Activated CD8-positive, alpha-beta memory T cell treated with anti-CD3 and anti-CD28 coated beads for 24 hours (primary cell): ENCODE data around the gene TBL3.

ENCODE experiments used
- DNase-seq: peaks from one replicate; pipeline ENCODE4 v3.0.0-alpha.2; 2020

The TBL3 gene

DNA sequence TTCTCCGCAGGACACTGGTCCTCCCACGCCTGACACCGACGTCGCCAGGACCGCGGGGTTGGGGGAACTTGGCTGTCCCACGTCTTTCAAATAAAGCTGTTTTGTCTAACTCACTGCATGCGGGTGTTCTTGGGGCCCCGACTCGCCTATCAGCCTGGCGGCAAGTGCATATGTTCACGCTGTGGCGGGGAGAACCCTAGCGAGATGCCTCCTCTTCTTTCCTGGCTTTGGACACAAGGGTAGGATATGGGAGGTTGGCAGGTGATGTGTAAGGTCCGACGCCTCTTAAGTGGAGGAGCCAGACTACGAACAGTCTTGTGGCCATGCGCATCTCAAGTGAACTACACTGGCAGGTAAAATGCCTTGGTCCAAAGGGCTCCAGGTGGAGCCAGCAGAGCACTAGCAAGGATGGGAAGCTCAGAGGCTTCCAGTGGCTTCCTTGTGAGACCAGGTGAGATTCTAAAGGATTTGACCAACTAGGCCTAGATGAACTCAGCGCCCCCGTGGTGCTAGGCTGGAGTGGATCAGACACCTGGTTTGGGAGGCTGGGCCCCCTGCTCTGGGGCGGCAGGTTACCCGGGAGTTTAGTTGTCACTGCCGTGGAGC is 6.4 kb upstream of the TBL3 start:
- peak; percentile 76 for DNase-seq

- DNase-seq, result no peak
Observed at GRCh38 chr16:1966460-1966859, 5.4 kb upstream of the TBL3 start, which contains the start of gene RNF151. TSS of gene RNF151 (plus strand) at chr16:1966856. CDS start at chr16:1966882, 26 bp downstream.

DNA sequence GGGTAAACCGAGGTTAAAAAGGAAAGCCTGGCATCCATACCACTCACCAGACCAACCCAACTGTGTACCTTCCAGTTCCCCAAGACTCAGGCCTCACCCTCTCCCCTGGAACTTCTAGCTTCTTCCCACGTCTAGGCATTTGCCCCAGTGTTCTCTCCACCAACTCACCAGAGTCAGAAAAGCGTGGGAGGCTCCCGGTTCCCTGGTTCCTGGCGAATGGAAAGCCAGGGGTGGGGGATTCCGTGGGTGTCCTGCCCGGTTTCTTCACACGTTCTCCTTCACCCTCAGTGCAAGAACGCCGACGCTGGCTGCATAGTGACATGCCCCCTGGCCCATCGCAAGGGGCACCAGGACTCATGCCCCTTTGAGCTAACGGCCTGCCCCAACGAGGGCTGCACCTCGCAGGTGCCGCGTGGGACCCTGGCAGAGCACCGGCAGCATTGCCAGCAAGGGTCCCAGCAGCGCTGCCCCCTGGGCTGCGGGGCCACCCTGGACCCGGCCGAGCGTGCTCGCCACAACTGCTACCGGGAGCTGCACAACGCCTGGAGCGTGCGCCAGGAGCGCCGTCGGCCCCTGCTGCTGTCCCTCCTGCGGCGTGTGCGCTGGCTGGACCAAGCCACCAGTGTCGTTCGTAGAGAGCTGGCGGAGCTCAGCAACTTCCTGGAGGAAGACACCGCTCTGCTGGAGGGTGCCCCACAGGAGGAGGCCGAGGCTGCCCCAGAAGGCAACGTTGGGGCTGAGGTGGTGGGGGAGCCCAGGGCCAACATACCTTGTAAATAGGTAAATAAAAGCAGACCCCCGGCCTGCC is 3.5 kb upstream of the TBL3 start:
- no peak for DNase-seq

DNA sequence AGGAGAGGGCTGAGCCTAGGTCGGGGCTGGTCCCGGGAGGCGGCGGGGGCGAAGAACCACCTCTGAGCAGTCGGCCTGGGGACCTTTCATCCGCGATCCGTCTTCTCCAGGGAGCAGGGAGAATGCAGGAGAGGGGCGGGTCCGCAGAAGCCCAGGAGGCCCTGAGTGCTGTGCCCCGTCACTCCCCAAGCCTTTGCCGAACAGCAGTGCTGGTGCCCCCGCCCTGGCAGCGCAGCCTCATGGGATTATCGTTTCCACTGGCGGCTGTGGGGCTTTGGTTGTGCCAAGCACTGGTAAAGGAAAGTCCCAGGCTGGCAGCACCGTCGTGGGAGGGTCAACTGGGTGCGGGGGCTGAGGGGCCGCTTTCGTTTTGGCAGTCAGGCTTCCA is 631 bp downstream of the TBL3 start:
- no peak for DNase-seq

- DNase-seq, result no peak
Observed at GRCh38 chr16:1973461-1974156, 1.8 kb downstream of the TBL3 start.

DNA sequence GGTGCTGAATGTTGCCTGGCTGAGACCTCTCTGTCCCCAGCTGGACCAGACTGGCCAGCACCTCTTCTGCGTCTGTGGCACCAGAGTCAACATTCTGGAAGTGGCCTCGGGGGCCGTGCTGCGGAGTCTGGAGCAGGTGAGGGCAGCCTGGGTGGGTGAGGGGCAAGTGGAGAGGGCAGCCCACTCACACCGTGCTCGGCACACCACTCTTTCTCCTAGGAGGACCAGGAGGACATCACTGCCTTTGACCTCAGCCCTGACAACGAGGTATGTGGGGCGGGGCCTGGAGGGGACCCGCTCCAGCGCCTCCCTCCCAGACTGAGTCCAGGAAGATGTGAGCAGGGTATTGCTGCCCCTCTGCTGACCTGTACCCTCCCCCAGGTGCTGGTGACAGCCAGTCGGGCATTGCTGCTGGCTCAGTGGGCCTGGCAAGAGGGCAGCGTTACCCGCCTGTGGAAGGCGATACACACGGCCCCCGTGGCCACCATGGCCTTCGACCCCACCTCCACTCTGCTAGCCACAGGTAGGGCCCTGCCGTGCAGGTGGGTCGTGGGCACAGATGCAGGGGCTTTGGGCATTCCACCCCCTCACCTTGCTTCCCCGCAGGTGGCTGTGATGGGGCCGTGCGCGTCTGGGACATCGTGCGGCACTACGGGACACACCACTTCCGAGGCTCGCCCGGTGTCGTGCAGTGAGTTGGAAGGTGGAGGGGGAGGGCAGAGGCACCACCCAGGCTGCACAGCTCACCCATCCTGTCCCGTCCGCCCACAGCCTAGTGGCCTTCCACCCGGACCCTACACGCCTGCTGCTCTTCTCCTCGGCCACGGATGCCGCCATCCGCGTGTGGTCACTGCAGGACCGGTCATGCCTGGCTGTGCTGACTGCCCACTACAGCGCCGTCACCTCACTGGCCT is 2.6 kb downstream of the TBL3 start:
- no peak for DNase-seq

GRCh38 chr16:1975432-1976215 is 3.8 kb downstream of the TBL3 start:
- no peak for DNase-seq

- no peak for DNase-seq
Observed at GRCh38 chr16:1976216-1976520, 4.3 kb downstream of the TBL3 start.

DNA sequence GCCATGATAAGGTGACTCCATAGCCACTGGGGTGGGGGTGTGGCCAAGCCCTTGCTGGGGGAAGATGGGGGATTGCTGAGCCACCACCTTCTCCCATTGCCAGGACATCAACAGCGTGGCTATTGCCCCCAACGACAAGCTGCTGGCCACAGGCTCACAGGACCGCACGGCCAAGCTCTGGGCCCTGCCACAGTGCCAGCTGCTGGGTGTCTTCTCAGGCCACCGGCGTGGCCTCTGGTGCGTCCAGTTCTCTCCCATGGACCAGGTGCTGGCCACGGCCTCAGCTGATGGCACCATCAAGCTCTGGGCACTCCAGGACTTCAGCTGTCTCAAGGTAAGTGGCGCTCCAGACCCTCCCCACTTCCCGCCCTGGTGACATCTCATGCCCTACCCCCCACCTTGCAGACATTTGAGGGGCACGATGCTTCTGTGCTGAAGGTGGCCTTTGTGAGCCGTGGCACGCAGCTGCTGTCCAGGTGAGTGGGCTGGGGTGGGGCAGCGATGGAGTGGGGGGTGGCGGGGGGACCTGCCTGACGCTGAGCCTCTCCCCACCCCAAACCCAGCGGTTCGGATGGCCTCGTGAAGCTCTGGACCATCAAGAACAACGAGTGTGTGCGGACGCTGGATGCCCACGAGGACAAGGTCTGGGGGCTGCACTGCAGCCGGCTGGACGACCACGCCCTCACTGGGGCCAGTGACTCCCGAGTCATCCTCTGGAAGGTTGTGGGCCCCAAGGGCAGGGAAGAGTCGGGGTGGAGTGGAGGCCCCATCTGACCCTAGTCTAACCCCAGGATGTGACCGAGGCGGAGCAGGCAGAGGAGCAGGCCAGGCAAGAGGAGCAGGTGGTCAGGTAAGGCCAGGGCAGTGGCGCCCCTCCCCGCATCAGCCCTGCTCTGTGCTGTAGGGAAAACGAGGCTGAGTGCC is 5.4 kb downstream of the TBL3 start:
- no peak for DNase-seq

DNA sequence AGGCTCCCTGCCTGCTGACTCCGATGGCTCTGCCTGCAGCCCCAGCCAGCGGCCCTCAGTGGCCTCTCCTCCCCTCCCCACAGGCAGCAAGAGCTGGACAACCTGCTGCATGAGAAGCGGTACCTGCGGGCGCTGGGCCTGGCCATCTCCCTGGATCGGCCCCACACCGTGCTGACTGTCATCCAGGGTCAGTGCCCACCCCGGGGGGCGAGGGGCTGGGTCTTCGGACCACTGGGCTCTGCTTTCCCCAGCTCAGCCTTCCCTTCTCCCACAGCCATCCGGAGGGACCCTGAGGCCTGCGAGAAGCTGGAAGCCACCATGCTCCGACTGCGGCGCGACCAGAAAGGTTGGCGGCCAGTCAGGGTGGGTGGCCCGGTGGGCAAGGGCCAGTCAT is 6.0 kb downstream of the TBL3 start:
- DNase-seq, result no peak

GRCh38 chr16:1978476-1979120 is 6.7 kb downstream of the TBL3 start:
- no peak for DNase-seq

GRCh38 chr16:1979271-1980029 is 7.6 kb downstream of the TBL3 start:
- peak; percentile 74 for DNase-seq

GRCh38 chr16:1980030-1980769 is 8.3 kb downstream of the TBL3 start:
- no peak for DNase-seq

DNA sequence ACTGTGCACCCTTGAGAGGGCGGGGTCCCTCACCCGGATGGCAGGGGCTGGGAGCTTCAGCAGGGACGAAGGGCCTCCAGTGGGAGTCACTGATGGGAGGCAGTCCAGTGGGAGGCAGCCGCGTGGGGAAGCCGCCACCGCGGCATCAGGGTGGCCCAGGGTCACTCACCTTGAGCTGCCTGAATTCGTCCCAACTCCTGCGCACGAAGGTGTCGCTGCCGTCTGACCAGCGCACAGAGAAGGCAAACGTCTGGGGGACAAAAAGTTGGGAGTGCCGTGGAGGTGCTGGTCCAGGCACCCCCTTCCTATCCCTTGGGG is 8.9 kb downstream of the TBL3 start:
- DNase-seq, result no peak

DNA sequence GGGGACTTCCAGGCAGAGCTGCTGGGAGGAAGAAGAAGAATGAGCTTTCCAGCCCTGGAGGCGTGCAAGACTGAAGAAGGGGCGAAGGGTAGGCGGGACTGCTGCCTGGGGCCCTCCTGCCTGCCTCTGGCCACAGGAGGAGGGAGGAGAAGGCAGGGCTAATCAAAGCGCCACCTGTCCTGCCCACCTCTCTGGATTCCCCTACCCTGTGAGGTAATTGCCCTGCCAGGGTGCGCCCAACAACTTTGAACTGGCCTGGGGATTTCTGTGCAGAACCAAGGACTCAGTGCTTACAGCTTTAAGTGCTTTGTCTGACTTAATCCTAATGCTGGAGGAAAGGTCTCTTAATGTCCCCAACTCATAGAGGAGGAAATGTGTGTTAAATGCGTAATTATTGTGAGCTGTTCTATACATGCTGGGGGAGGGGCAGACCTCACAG is 9.6 kb downstream of the TBL3 start, which contains the start of gene NOXO1:
Gene NOXO1, minus strand, starts transcription at position 72 of the 439 bp plus-strand sequence. CDS start 290 bp downstream, outside the sequence.
- DNase-seq, result no peak

- no peak for DNase-seq
Observed at GRCh38 chr16:1982013-1982433, 10.2 kb downstream of the TBL3 start.

- DNase-seq, result no peak
Observed at GRCh38 chr16:1982991-1983543, 11.2 kb downstream of the TBL3 start.

GRCh38 chr16:1983544-1984346 is 11.9 kb downstream of the TBL3 start, which contains the start of gene GFER:
TSS of gene GFER (plus strand) at chr16:1984193. CDS start at chr16:1984219, 26 bp downstream.
- peak; percentile 88 for DNase-seq
